ENCODE data around the gene LEFTY1.

LEFTY1 gene

DNA sequence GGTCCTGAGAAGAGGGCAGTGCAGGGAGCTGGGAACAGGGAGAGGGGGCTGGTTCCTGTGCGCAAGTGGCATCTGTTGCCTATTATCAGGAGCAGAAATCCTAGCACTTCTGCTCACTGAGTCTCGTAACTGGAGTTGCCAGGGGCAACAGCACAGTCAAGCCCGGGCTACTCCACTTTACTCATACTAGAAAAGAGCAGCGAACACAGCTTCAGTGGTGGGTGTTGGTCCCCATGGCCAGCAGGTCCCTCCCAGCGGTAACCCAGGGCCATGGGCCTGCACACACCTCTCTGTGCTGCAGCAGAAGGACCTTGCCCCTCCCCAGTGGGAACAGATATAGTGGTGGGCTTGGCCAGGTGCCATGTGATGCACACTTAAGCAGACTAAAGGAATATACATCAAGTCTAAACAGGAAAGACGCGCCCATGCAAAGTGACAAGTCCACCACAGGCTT lies 26.6 kb upstream of the LEFTY1 start:
- DNase-seq: no peak

DNA sequence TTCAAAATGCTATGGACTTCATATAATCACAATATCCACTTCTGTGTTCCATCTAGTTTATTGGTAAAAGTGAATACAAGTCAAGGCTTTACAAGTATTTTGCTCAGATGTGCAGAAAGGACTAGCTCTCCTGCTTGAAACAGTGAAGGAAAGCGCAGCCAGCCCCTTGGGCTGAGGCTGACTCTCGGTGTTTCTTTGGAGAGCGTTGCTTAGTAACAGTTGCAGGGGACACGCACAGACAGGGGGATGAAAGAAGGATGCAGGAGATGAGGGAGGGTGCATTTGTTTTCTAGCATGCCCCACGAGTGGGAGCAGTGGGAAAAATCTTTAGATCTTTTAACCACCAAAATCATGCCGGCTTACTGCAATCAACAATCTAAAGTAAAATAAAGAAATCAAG lies 26.0 kb upstream of the LEFTY1 start:
- DNase-seq: no peak

DNA sequence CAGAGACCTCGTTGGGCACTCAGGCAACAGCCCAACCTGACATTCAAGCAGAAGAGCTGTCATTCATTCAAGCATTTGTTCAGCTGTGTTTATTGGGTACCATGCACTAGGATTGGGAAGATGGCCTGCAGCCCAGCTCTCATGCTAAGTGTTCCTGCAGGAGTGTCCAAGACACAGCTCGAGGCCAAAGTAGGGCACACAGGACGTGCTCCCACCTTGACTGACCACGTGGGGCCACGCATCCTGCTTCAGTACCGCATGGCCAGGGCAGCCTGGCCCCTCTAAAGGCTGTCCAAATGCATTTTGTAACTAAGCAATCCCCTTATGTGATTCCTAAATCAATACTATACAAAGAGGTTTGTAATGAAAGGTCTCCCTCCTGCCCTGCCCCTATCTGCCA lies 25.4 kb upstream of the LEFTY1 start:
- DNase-seq: no peak

DNA sequence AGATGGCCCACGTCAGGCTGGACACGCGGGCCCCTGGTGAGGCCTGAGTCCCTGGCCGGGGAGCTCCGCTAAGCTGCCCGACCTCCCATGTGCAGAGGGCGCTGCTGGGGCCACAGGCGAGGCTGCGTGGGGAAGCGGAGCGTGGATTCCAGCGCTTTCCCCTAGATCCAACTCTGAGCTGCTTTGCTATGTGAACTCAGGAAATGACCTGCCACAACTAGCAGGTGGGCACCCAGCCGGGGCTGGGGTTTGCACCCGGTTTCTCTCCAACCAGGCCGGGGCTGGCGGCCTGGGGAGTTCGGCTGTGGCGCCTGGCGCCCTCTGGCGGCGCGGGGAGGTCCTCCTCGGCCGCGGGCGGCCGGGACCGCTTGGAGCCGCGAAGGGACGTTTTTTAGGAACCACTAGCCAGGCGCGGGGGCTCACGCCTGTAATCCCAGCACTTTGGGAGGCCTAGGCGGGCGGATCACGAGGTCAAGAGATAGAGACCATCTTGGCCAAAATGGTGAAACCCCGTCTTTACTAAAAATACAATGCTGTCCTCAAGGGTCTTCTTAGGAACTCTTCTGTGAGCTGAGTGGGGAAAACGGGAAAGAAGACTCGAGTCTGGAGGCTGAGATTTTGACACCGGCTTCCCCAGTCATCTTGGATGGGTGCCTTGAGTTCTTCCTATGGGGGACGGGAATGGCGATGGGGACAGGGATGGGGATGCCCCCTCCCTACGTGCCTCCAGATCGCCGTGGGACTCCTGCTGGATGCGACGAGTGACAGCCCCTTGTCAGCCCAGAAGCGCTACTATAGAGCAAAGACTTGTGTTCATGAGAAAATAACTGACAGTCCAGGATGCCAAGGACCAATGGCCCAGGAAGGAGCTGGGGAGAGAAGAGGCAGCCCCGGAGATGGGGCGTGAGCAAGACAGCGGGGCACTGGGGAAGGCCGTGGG lies 22.5 kb upstream of the LEFTY1 start:
- DNase-seq: peak; percentile 74

DNA sequence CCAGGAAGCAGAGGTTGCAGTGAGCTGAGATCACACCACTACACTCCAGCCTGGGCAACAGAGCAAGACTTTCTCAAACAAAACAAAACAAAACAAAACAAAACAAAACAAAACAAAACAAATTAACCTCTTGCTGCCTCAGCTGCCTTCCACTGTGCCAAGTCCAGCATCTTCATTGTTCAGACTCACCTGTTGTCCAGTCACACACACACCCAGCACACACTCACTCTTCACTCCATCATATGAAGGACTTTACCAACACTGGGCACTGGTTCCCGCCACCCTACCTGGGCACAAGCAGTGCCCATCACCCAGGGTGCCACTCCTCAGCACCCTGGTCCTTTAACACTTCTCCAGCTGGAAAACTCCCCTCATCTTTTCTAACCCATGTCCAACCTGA lies 20.5 kb upstream of the LEFTY1 start:
- no peak for DNase-seq

DNA sequence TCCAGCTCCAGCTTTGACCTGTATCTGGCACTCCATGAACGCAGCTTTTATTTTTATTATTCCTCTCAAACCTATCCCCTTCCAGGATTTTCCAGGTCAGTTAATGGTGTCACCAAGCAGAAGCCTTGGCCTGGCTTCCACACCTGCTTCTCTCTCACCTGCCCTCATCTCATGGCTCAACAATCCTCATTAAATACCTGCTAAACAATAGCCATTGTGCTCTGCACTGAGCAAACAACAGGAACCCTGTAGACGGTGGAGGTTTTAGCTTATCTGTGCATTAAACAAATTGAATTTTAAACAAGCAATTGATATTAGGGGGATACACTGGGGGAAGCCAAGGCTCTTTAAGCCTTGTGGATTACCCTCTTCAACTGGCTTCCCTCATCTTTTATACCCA lies 19.8 kb upstream of the LEFTY1 start:
- DNase-seq: no peak

DNA sequence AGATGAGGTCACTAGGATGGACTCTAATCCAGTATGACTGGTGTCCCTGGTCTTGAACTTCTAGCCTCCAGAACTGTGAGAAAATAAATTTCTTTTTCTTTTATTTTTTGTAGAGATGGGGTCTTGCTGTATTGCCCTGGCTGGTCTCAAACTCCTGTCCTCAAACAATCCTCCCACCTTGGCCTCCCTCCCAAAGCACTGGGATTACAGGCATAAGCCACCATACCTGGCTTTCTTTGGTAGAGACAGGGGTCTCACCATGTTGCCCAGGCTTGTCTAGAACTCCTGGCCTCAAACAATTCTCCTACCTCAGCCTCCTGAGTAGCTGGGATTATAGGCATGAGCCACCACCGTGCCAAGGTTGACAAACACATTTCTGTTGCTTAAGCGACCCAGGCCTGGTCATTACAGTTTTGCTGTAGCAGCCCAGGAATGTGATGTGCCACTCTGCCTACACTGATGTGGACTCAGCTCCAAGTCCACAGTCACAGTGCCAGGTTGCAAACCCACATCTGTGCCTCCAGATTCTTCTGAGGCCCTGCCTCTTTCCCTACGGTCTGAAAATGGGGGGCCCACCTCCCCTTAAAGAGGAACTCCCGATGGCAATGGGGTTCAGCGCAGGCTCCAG lies 19.2 kb upstream of the LEFTY1 start:
- DNase-seq: no peak

DNA sequence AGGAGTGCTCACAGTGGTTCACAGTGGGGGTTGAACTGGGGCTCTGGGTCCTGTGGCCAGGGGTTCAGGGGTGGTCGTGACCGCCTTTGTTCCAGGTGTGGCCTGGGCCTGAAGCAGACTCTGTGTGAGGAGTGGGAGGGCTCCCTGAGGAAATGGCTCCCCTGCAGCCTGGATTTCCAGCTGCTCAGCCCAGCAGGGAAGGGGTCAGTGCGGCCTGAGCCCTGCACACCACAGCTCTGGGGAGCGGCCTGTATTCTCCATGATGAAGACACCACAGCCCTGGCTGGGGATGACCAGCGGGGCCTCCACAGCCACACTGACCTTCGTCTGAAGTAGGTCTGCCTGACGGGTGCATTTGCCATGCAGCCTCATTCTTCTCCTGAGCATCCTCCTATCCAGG lies 18.4 kb upstream of the LEFTY1 start:
- DNase-seq: no peak

DNA sequence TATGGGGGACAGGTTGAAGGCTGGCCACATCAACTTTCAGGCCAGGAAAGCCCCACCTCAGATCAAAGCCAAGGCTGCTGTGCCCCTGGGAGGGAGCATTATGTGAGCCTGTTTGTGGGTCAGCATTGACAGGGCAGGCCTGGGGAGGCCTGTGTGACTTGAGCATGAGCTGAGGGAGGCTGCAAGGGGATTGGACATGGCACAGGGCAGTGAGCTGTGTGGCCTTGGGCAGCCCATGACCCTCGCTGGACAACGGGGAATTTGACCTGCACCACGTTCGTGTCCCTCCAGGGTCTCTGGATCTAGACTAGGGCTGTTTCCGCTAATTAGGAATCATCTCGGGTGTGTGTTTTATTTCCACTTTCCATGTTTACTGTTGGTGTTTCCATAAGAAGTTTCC lies 17.5 kb upstream of the LEFTY1 start:
- DNase-seq: no peak

DNA sequence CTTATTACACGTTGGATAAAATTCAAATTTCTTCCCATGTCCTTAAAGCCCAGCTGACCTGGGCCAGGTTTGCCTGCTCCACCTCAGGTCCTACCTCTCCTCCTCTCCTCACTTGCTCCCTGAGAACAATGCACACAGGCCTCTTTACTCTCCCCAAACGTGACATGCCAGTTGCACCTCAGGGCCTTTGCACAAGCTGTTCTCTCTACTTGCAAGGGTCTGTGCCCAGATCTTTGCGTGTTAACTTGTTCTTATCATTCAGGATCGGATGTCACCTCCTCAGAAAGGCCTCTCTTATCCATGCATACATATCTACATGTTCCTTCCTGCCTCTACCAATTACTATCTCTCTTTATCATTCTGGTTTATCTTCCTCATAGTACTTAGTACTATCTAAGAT lies 14.7 kb upstream of the LEFTY1 start:
- no peak for DNase-seq

DNA sequence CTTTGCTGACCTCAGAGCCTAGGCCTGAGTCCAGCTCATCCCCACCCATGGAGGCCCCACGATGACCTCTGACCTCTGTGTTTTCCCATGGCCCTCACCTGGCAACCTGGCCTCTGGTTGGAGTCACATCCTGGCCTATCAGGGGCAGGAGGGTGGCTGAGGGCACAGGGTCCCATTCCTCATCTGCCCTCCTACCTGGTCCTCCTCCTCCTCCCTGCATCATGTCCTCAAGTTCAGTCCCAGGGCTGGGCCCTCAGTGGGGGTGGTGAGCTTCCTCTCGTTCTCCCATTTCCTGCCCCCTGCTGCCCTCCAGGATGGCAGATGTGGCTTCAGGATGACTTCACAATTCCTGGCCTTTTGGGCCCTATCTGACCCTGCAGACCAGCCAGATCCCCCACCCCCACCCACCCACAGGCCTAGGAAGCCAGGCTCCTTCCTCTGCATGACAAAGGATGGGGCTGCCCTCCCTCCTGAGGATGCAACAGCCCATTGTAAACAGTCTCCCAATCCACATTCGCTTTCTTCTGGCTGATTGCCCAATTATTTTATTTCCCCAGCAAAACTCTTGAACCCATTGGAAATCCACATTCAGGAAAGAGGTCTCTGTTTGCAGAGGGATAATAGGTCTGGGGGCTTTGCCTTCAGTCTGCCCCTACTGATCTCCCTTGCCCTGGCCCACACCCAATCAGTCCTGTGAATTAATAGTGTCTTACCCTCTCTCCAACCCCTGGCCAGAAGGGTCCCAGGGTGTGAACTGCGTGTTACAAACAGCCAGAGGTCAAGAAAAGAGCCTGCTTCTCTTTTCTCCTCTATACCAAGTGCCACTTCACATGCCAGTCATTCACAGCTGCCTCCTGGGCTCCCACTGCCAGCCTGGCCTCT lies 10.3 kb upstream of the LEFTY1 start:
- DNase-seq: no peak

DNA sequence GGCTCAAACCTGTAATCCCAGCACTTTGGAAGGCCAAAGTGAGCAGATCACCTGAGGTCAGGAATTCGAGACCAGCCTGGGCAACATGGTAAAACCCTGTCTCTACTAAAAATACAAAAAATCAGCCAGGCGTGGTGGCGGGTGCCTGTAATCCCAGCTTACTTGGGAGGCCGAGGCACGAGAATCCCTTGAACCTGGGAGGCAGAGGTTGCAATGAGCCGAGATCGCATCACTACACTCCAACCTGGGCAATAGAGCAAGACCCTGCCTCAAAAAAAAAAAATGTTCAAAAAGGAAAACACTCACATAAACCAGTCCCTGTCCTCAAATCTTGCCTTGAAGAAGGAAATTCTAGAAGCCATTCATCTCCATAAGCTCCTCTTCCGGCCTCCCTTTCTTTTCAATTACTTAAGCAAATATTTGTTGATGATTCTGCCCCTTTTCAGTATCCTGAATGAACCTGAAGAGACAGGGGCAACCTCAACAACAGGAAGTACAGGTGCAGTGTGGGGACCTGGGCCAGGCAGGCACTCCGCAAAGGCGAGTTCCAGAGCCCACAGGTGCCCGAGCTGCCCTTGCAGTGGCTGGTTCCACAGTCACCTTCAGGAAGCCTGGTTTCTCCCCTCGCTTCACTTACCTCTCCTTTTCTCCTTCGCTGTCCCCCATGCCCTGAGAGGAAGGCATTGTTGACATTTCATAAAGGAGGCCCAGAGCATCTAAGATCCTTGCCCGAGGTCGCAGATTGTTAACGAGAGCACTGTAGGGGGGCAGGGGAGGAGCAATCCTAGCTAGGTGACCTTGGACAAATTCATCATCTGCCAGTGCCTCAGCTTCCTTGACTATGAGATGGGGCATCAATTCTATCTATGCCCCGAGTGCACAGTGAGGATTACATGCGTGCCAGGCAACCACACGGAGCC lies 8.9 kb upstream of the LEFTY1 start:
- peak; percentile 62 for DNase-seq

DNA sequence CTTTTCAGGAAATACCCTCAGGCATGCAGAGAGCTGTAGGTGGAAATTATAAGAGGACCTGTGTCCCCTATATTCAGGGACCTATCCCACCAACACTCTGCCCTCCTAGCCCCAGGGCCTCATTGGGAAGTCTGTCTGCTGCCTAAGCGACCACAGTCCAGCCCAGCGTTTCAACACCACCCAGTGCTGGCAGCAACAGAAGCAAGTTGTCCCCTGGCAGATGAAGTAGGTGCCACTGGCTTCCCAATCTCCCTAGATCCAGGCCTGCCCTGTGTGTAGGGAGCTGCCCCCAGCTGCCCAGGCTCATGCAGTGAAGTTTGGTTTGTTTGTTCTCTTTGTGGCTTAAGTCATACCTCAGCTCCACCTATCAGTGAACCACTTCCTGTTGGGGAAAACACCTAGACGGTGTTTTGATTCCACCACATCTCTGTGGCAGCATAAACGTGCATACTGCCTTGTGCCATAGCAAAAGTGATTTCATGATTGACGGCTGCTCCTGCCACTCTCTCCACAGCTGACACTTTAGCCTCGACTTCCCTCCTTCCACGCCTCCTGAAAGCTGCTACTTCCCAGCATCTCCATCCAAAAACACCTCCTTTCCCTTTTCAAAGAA lies 8.1 kb upstream of the LEFTY1 start:
- peak; percentile 88 for DNase-seq

DNA sequence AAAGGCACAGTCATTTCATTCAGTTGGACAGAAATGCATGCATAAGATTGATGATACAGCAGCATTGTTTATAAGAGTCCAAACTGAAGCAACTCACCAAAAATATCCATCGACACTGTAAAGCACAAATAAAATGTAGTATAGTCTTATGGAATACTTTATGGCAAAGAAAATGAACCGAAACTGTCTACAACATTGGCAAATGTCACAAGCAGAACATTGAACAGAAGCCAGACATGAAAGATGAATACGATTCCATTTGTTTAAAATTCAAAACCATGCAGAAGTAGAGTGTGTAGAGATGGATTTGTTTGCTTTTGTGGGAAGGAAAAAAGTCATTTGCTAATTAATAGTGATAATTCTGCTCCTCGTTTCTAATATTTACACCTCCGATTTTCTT lies 7.5 kb upstream of the LEFTY1 start:
- DNase-seq: no peak

DNA sequence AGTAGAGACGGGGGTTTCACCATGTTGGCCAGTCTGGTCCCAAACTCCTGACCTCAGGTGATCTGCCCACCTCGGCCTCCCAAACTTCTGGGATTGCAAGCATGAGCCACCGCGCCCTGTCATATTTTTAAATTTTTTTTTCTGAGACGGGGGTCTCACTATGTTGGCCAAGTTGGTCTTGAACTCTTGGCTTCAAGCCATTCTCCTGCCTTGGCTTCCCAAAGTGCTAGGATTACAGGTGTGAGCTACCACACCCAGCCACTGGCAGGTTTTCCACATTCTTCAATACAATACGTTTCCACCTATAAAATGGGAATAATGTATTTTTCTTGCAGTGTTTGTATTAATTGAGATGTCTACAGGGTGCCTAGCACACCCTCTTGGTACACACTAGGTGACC lies 3.4 kb upstream of the LEFTY1 start:
- DNase-seq: no peak

DNA sequence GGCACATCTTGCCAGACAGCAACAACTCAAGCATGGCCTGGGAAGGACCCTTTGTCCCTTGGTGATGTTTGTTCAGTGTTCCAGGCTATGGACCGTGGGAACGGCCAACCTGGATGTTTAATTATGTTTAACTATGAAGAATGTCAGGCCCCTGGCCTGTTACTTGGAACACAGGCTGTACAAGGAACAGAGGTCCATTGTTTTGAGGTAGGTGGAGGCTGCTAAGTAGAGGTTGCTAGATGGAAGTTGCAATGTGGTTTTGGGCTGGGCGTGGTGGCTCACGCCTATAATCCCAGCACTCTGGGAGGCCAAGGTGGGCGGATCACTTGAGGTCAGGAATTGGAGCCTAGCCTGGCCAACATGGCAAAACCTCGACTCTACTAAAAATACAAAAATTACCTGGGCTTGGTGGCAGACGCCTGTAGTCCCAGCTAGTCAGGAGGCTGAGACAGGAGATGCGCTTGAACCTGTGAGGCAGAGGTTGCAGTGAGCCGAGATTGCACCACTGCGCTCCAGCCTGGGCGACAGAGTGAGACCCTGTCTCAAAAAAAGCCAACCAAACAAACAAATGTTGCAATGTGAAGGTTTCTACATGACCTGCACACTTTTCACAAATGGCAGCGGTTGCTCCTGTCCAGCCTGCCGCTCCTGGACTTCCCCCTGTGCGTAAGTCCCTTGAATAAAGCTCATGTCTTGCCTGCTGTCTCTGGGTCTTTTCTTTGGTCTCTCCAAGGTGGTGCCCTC lies 2.5 kb upstream of the LEFTY1 start:
- no peak for DNase-seq

DNA sequence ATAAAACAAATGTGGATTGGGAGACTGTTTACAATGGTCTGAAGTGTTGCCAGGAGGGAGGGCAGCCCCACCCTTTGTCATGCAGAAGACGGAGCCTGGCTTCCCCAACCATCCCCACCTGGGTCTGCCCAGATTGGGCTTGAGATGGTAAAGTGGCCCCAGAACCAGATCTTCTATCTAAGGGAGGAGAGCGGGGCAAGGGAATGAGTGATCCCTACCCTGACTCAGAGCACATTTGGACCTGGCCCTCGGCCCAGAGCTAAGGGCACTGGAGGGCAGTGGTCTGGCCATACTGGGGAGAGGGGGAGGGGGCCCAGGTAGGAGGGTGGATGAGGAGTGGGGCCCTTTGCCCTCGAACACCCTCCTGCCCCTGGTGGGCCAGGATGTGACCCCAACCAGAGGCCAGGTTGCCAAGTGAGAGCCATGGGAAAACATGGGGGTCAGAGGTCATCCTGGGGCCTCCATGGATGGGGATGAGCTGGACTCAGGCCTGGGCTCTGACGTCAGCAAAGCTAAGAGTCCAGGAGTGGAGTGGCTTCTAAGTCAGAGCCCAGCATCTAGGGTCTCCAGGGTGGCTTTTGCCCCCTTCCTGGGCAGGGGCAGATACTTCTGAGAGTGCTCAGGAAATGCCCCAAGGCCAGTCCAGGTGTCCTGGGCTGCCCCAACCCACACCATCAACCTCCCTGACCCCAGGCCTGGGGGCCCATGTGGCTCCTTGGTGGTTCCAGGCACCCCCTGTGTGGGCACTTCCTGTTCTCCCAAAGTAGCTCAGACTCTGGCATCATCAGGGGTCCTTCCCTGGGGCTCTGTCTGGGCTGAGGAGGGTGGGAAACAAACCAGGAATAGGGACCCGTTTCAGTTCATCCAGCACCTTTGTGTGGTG lies 1.6 kb upstream of the LEFTY1 start:
- DNase-seq: no peak

DNA sequence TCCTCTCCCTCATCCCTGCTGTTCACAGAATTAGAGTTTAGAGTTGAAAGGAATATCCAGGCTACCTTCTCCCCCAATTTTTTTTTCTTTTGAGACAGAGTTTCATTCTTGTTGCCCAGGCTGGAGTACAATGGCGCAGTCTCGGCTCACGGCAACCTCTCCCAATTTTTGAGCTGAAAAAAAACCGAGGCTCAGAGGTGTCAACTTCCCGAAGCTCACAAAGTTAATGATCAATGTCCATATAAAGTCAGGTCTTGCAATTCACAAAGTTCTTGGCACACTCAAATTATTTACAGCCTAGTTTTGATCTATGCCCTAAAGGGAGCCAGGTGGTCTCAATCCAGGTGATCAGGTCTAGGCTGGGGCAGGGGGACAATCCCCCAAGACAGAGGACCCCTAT lies 797 bp upstream of the LEFTY1 start:
- no peak for DNase-seq

DNA sequence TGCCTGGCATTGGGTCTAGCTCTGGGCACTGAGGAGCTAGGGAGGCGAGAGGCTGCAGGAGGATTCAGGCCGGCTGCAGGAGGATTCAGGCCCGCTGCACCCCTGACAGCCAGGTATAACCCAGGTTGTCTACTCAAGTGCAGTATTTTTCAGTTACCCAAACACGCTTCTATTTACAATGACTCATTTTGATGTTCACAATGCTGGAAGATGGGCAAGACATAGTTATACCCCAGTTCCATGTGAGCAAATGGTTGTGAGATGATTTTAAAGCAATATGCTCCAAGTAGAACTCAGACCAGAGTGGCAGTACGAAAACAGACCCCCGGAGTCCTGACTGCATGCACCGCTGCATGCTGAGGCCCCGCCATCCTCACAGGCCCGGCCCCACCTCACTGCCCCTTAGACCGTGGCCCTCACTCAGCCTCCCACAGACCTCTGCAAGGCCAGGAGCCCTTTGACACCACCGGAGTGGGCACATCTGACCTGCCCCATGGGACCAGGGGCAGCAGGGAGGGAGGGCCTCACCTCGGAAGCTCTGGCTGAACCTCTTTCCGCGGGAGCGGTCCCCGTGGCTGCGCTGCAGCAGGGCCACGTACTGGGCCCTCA lies 553 bp downstream of the LEFTY1 start:
- DNase-seq: no peak
